DND-41 (cell line): ENCODE data around the gene AKAP6.

Experiments used
- ATAC-seq: fragments of 200-7000 bp; cut with Tn5 transposase; 3 replicates; pipeline ENCODE4 v1.9.1; 2021; ENCODE audit warnings: low read depth; ENCODE audit not compliant: insufficient read depth
- DNase-seq: peaks from one replicate; pipeline ENCODE4 v3.0.0-alpha.2; 2020
- H2AFZ ChIP-seq: 2 replicates; pipeline ENCODE4 v1.6.0; 2012; ENCODE audit warnings: low read depth, low read length
- H3K27ac ChIP-seq: 2 replicates; pipeline ENCODE4 v1.5.1; 2012; ENCODE audit warnings: low read length, inconsistent platforms
- H3K27me3 ChIP-seq: fragments of 200-600 bp; sonication (generic); 2 replicates; pipeline ENCODE4 v1.6.0; 2012; ENCODE audit warnings: low read length, mild to moderate bottlenecking, inconsistent platforms; ENCODE audit not compliant: insufficient read depth, poor library complexity
- H3K36me3 ChIP-seq: 2 replicates; pipeline ENCODE4 v1.5.1; 2012; ENCODE audit warnings: low read length, inconsistent platforms; ENCODE audit not compliant: insufficient read depth
- H3K4me1 ChIP-seq: 2 replicates; pipeline ENCODE4 v1.5.1; 2012; ENCODE audit warnings: mild to moderate bottlenecking, low read length; ENCODE audit not compliant: insufficient read depth
- H3K4me2 ChIP-seq: 2 replicates; pipeline ENCODE4 v1.6.0; 2012; ENCODE audit warnings: mild to moderate bottlenecking, moderate library complexity, low read length, inconsistent platforms; ENCODE audit not compliant: insufficient read depth
- H3K4me3 ChIP-seq, 2 experiments: fragments of 200-600 bp in 1 of 2; shearing (Covaris generic) in 1 of 2; 2 replicates each; pipeline ENCODE4 v1.5.1; 2012 to 2016; ENCODE audit warnings: inconsistent platforms in 2 of 2, low read length in 2 of 2, mild to moderate bottlenecking in 2 of 2, low read depth in 1 of 2, moderate library complexity in 1 of 2
- H3K79me2 ChIP-seq: 2 replicates; pipeline ENCODE4 v1.6.0; 2012; ENCODE audit warnings: low read length, inconsistent platforms; ENCODE audit not compliant: insufficient read depth
- H3K9ac ChIP-seq: 2 replicates; pipeline ENCODE4 v1.6.0; 2012; ENCODE audit warnings: low read depth, mild to moderate bottlenecking, inconsistent platforms, low read length, moderate library complexity
- H3K9me3 ChIP-seq: 2 replicates; pipeline ENCODE4 v1.5.1; 2012; ENCODE audit warnings: low read length, moderate library complexity, mild to moderate bottlenecking, inconsistent platforms; ENCODE audit not compliant: insufficient read depth, severe bottlenecking
- H4K20me1 ChIP-seq: 2 replicates; pipeline ENCODE4 v1.6.0; 2012; ENCODE audit warnings: low read length; ENCODE audit not compliant: insufficient read depth
- CTCF ChIP-seq: IDR thresholded peaks from 2 replicates; pipeline ENCODE4 v1.5.1; 2012; ENCODE audit warnings: borderline replicate concordance, low read length, moderate library complexity, mild to moderate bottlenecking; ENCODE audit not compliant: poor library complexity, severe bottlenecking; ENCODE audit errors: extremely low read depth
- EZH2 ChIP-seq: IDR thresholded peaks from 3 replicates; pipeline ENCODE4 v1.6.1; 2012; ENCODE audit warnings: borderline replicate concordance, low read depth, mild to moderate bottlenecking, moderate library complexity, low read length, inconsistent platforms; ENCODE audit not compliant: severe bottlenecking

The AKAP6 gene

GRCh38 chr14:32524609-32525375 is 195.7 kb downstream of the AKAP6 start:
- TF ChIP-seq EZH2 (no peak), CTCF (no peak)
- H3K9ac ChIP-seq, result no peak overlapping the region
- no peak for ATAC-seq
- H3K27ac ChIP-seq, result no peak overlapping the region
- H3K36me3 ChIP-seq, result no peaks in the 10 kb centered on the region
- no peak overlapping the region for H2AFZ ChIP-seq
- no peaks in the 10 kb centered on the region for H3K9me3 ChIP-seq
- H3K27me3 ChIP-seq, result no peaks in the 10 kb centered on the region
- DNase-seq, result no peak
- H3K4me1 ChIP-seq, result no peaks in the 10 kb centered on the region
- H3K4me2 ChIP-seq, result no peak overlapping the region
- no peaks in the 10 kb centered on the region for H4K20me1 ChIP-seq
- H3K4me3 ChIP-seq, result no peak overlapping the region
- H3K79me2 ChIP-seq, result no peaks in the 10 kb centered on the region

GRCh38 chr14:32525591-32525990 is 196.5 kb downstream of the AKAP6 start:
- Histone ChIP-seq H2AFZ (no peak overlapping the region), H3K27ac (no peak overlapping the region), H3K79me2 (no peaks in the 10 kb centered on the region), H3K9ac (no peak overlapping the region), H4K20me1 (no peaks in the 10 kb centered on the region), H3K4me2 (no peak overlapping the region), H3K4me3 (no peak overlapping the region), H3K9me3 (no peaks in the 10 kb centered on the region), H3K4me1 (no peaks in the 10 kb centered on the region), H3K27me3 (no peaks in the 10 kb centered on the region), H3K36me3 (no peaks in the 10 kb centered on the region)
- DNase-seq, result no peak
- TF ChIP-seq CTCF, result no peak
- TF ChIP-seq EZH2, result no peak
- ATAC-seq, result no peak

GRCh38 chr14:32530800-32531199 is 201.7 kb downstream of the AKAP6 start:
- no peak overlapping the region for H3K4me2 ChIP-seq
- H3K27me3 ChIP-seq, result no peaks in the 10 kb centered on the region
- ATAC-seq (no peak), DNase-seq (no peak)
- no peaks in the 10 kb centered on the region for H3K79me2 ChIP-seq
- no peaks in the 10 kb centered on the region for H3K9me3 ChIP-seq
- H3K27ac ChIP-seq, result no peak overlapping the region
- no peak overlapping the region for H3K4me3 ChIP-seq
- H4K20me1 ChIP-seq, result no peaks in the 10 kb centered on the region
- H3K4me1 ChIP-seq, result no peaks in the 10 kb centered on the region
- no peak overlapping the region for H3K9ac ChIP-seq
- TF ChIP-seq CTCF (no peak), EZH2 (no peak)
- H2AFZ ChIP-seq, result no peak overlapping the region
- H3K36me3 ChIP-seq, result no peaks in the 10 kb centered on the region
